Activated T-cell treated with anti-CD3 and anti-CD28 coated beads, Interleukin-2, amount 50 U/mL, for 4 hours (primary cell): Measurements from ENCODE around the gene ACTR8. TPM values are rescaled to one million over a fixed set of nuclear protein-coding genes. Genes with fewer than 3 reads are reported as not detected.
"Not testable (repeated sequence)": the region's sequence is repeated elsewhere in the genome, so short reads cannot be mapped to it uniquely, and the experiment has no call there.

Source experiments
- ATAC-seq, 2 donors: fragments of 200-7000 bp; cut with Tn5 transposase; one replicate each; pipeline ENCODE4 v1.10.0; 2021
- DNase-seq: peaks from one replicate; pipeline ENCODE4 v3.0.0-alpha.2; 2020
- H3K27me3 Mint-ChIP-seq: one replicate; pipeline ENCODE4 v1.8.0; 2021; ENCODE audit warnings: low read depth, mixed read lengths
- H3K36me3 Mint-ChIP-seq: one replicate; pipeline ENCODE4 v1.8.0; 2022; ENCODE audit warnings: mixed read lengths; ENCODE audit not compliant: insufficient read depth
- H3K4me1 Mint-ChIP-seq: one replicate; pipeline ENCODE4 v1.8.0; 2021; ENCODE audit warnings: low read depth, mixed read lengths
- H3K4me3 Mint-ChIP-seq: one replicate; pipeline ENCODE4 v1.8.0; 2021; ENCODE audit warnings: mild to moderate bottlenecking, moderate library complexity, mixed read lengths
- H3K9me3 Mint-ChIP-seq: one replicate; pipeline ENCODE4 v1.8.0; 2021; ENCODE audit warnings: mixed read lengths
- total RNA-seq, 3 donors: library from RNA; stranded (reverse); gene quantifications; one replicate each; pipeline ENCODE4 v1.2.1, GENCODE V29; 2021

The ACTR8 gene, protein sequence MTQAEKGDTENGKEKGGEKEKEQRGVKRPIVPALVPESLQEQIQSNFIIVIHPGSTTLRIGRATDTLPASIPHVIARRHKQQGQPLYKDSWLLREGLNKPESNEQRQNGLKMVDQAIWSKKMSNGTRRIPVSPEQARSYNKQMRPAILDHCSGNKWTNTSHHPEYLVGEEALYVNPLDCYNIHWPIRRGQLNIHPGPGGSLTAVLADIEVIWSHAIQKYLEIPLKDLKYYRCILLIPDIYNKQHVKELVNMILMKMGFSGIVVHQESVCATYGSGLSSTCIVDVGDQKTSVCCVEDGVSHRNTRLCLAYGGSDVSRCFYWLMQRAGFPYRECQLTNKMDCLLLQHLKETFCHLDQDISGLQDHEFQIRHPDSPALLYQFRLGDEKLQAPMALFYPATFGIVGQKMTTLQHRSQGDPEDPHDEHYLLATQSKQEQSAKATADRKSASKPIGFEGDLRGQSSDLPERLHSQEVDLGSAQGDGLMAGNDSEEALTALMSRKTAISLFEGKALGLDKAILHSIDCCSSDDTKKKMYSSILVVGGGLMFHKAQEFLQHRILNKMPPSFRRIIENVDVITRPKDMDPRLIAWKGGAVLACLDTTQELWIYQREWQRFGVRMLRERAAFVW
- 10 to 100 TPM; 28.1 to 36.3 (median 36.2) TPM for total RNA-seq

DNA sequence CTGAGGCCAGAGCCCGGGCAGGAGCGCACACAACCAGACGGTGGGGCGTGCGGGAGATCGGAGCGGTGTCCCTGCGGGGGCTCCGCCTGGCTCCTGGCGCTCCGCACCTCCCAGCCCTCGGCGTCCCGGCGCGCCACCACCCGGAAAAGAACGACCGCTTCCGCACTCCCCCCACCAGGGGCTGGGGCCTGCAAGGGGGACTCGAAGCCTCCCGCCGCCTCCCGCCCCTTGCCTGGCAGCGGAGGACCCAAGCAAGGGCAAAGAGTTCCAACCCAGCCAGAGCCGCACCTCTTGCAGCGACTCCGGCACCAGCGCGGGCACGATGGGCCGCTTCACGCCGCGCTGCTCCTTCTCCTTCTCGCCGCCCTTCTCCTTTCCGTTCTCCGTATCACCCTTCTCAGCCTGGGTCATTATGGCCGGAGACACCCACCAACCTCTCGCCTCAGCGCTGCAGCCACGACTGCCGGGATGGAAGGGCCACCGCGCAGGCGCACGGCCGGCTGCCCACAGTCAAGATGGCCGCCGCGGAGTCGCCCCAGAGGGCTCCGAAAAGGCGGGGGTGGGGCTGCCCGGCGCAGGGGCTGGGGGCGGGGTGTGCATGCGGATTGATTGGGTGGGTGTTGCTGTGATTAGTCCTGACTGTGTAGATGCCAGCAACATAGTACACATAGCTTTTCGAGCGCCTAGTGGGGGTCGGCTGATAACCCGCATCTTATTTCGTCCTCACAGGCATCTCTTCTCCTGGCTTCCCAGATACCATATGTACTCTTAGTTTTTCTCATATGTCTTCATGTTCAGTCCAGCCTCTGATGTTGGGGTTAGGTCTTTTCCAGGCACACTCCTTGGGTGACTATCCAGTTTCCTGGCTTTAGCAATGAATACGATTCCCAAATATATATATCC lies at the start of gene ACTR8:
Gene ACTR8, minus strand, starts transcription at position 462 of the 903 bp plus-strand sequence. Its CDS starts 51 bp downstream, at position 411.
- peaks cover 28% of the 10 kb centered on the region for H3K36me3 Mint-ChIP-seq
- DNase-seq (peak; percentile 84), ATAC-seq (peak; percentile 93 to 94)
- H3K4me1 Mint-ChIP-seq: peaks cover 33% of the 10 kb centered on the region
- no peaks in the 10 kb centered on the region for H3K9me3 Mint-ChIP-seq
- H3K27me3 Mint-ChIP-seq: no peaks in the 10 kb centered on the region
- peak within 1 kb of the TSS; percentile 94 for H3K4me3 Mint-ChIP-seq

- DNase-seq, H3K4me1 Mint-ChIP-seq, H3K27me3 Mint-ChIP-seq, H3K4me3 Mint-ChIP-seq, ATAC-seq, H3K36me3 Mint-ChIP-seq, H3K9me3 Mint-ChIP-seq: not testable (repeated sequence)
These were observed 45.4 kb upstream of the ACTR8 start for GRCh38 chr3:53927208-53927872.

DNA sequence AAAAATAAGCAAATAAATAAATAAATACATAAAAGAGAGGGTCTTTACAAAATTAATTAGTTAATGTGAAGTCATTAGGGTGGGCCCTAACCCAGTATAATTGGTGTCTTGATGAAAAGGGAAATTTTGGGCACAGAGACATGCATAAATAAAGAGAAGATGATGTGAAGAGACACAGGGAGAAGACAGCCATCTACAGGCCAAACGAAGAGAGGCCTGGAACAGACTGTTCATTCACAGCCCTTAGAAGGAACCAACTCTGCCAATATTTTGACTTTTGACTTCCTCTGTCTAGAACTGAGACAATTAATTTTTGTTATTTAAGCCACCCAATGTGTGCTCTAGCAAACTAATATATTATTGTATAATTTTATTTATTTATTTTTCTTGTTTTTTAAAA lies 39.3 kb upstream of the ACTR8 start:
- Mint-ChIP-seq H3K4me1 (no peaks in the 10 kb centered on the region), H3K9me3 (peaks cover 10% of the 10 kb centered on the region), H3K27me3 (peaks cover 21% of the 10 kb centered on the region), H3K4me3 (no peak overlapping the region), H3K36me3 (peaks cover 1% of the 10 kb centered on the region)
- DNase-seq: no peak
- ATAC-seq: no peak

DNA sequence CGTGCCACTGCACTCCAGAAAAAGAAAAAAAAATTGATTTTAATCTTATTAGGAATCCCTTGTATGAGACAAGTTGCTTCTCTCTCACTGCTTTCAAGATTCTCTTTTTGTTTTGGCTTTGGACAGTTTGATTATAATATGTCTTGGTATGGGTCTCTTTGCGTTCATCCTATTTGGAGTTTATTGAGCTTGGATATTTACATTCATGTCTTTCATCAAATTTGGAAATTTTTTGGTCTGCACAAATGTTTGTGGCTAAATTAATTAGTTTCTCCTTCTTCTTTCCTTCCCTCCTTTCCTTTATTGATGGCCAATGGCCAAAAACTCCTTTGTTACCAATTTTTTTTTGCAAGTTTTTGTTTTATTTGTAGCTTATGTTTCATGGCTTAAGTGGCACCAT lies 37.8 kb upstream of the ACTR8 start:
- Mint-ChIP-seq H3K4me3 (no peak overlapping the region), H3K36me3 (peaks cover 1% of the 10 kb centered on the region), H3K9me3 (peaks cover 10% of the 10 kb centered on the region), H3K4me1 (no peaks in the 10 kb centered on the region), H3K27me3 (peaks cover 23% of the 10 kb centered on the region)
- DNase-seq: no peak
- ATAC-seq: no peak

- no peak for DNase-seq
- Mint-ChIP-seq H3K4me3 (no peak overlapping the region), H3K27me3 (peaks cover 34% of the 10 kb centered on the region), H3K4me1 (no peaks in the 10 kb centered on the region), H3K36me3 (no peaks in the 10 kb centered on the region), H3K9me3 (peaks cover 1% of the 10 kb centered on the region)
- no peak for ATAC-seq
These were observed 31.4 kb upstream of the ACTR8 start for GRCh38 chr3:53913401-53913800.

GRCh38 chr3:53902711-53903110 lies 20.8 kb upstream of the ACTR8 start:
- H3K36me3 Mint-ChIP-seq: peaks cover 2% of the 10 kb centered on the region
- H3K27me3 Mint-ChIP-seq: peaks cover 27% of the 10 kb centered on the region
- ATAC-seq (no peak), DNase-seq (no peak)
- H3K4me1 Mint-ChIP-seq: no peaks in the 10 kb centered on the region
- peaks cover 8% of the 10 kb centered on the region for H3K9me3 Mint-ChIP-seq
- H3K4me3 Mint-ChIP-seq: no peak overlapping the region

GRCh38 chr3:53902067-53902466 lies 20.1 kb upstream of the ACTR8 start:
- H3K9me3 Mint-ChIP-seq: peaks cover 8% of the 10 kb centered on the region
- H3K4me1 Mint-ChIP-seq: no peaks in the 10 kb centered on the region
- peaks cover 33% of the 10 kb centered on the region for H3K27me3 Mint-ChIP-seq
- no peak overlapping the region for H3K4me3 Mint-ChIP-seq
- peaks cover 2% of the 10 kb centered on the region for H3K36me3 Mint-ChIP-seq
- DNase-seq: no peak
- no peak for ATAC-seq

DNA sequence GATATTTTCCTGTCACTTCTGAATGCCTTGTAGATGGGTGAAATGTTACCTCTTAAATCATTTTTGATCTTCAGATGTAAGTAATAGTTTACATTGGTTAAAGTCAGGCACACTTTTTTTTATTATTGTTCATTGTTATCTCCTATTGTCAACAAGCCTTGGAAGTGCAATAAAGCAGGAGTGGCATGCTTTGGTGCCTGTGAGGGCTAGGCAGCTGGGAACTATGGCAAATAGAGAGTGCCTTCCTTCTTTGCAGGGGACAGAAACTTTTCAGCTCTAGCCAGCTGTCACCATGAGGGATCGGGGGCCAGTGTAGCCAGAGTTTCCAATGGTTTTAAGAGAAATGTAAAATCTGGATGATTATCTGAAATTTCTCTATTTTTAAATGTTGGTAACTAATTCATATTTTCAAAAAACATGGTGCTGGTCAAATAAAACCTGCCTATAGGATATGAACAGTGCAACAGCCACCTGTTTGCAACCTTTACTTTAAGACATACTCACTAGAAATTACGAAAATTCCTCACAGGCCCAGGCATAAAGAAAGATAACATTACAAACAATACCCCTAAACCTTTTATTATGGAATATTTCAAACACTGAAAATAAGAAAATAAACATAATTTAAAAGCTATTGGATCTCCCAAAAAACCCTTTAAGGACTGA lies 18.8 kb upstream of the ACTR8 start:
- ATAC-seq (no peak), DNase-seq (no peak)
- H3K9me3 Mint-ChIP-seq: peaks cover 3% of the 10 kb centered on the region
- H3K4me3 Mint-ChIP-seq: no peak overlapping the region
- H3K4me1 Mint-ChIP-seq: no peaks in the 10 kb centered on the region
- no peaks in the 10 kb centered on the region for H3K36me3 Mint-ChIP-seq
- H3K27me3 Mint-ChIP-seq: peaks cover 27% of the 10 kb centered on the region

DNA sequence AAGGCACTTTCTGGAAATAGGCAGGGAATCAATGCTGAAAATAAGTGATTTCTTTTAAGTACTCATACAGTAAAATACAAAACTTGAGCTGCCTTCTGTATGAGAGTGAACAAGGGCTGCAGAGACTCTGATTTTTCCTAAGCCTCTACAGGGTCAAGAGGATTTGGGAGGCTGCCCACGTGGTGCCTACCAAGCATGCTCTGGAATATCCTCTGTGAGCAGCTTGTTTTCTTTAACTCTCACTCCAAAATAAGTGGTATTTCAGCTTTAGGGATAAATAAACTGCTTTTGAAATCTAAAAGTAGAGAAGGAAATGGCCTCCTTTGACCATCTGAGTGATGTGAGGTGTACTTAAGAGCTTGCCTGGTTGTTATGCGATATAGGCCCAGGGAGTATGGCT lies 17.8 kb upstream of the ACTR8 start:
- Mint-ChIP-seq H3K27me3 (peaks cover 23% of the 10 kb centered on the region), H3K4me1 (no peaks in the 10 kb centered on the region), H3K4me3 (no peak overlapping the region), H3K36me3 (no peaks in the 10 kb centered on the region), H3K9me3 (peaks cover 1% of the 10 kb centered on the region)
- no peak for DNase-seq
- no peak for ATAC-seq

GRCh38 chr3:53892286-53892637 lies 10.3 kb upstream of the ACTR8 start:
- Mint-ChIP-seq H3K4me3 (peak overlapping the region; percentile 91), H3K36me3 (peaks cover 18% of the 10 kb centered on the region), H3K27me3 (peaks cover 8% of the 10 kb centered on the region), H3K9me3 (peaks cover 5% of the 10 kb centered on the region), H3K4me1 (peaks cover 49% of the 10 kb centered on the region)
- ATAC-seq: no peak
- DNase-seq: no peak

DNA sequence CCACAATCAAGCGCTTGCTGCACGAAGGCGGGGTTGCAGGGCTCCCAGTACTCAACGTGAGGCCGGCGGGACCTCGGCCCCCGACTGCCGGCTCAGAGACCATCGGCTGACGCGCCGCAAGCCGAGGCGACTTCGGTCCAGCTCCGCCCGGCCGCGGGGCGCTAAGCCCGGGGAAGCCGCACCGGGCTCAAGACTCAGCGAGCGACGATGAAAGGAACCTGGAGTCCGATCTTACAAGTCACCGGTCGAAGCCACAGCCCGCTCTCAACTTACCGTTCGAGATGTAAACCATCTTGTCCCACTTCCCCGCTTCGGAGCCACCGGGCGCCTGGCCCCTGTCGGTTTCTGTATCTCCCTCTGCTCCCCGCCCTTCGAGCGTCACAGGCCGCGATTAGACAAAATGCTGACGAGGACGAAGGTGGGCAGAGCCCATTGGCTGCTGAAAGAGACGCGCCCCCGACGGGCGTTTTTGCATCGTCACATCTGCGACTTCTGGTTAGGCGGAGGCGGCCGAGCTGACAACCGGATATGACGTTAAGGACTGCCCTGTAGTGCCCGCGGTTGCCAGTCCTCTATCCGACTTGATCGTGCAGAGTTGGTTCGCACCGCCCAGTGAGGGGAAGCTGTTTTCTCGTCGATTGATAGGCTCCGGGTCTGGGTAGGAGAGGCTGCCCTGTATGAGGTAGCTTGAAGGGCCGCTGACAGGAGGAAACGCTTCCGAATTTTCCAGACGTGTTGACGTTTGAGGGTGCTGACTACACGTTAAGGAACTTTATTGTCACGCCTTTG lies 9.7 kb upstream of the ACTR8 start, which contains the start of gene SELENOK:
Gene SELENOK, minus strand, starts transcription at position 363 of the 789 bp plus-strand sequence.
- Mint-ChIP-seq H3K36me3 (peaks cover 22% of the 10 kb centered on the region), H3K9me3 (peaks cover 5% of the 10 kb centered on the region), H3K4me3 (peak within 1 kb of the TSS; percentile 91), H3K27me3 (peaks cover 4% of the 10 kb centered on the region), H3K4me1 (peaks cover 55% of the 10 kb centered on the region)
- peak; percentile 95 for DNase-seq
- peak; percentile 95 to 97 for ATAC-seq

- H3K4me3 Mint-ChIP-seq: peak overlapping the region; percentile 91
- H3K36me3 Mint-ChIP-seq: peaks cover 22% of the 10 kb centered on the region
- H3K27me3 Mint-ChIP-seq: no peaks in the 10 kb centered on the region
- H3K9me3 Mint-ChIP-seq: peaks cover 5% of the 10 kb centered on the region
- H3K4me1 Mint-ChIP-seq: peaks cover 56% of the 10 kb centered on the region
- peak; percentile 47 for DNase-seq
- peak; percentile 38 to 51 for ATAC-seq
These were observed 8.9 kb upstream of the ACTR8 start for GRCh38 chr3:53890726-53891475.
